ENCODE data around the gene PDGFC.
A peak's percentile ranks its signal among the peaks of the same experiment; 100 is the strongest.

Gene PDGFC

GRCh38 chr4:156981262-156981769 is 9.7 kb upstream of the PDGFC start:
- Mint-ChIP-seq H3K27ac (peak overlapping the region in 2 of 3 experiments; percentile 26 to 41), H3K4me1 (peaks cover 5% of the 10 kb centered on the region), H3K9me3 (peaks cover 7% of the 10 kb centered on the region), H3K4me3 (no peak overlapping the region), H3K27me3 (ENCODE audit: low read depth) (no peaks in the 10 kb centered on the region), H3K36me3 (ENCODE audit: low read depth) (no peaks in the 10 kb centered on the region)
- no peak for TF ChIP-seq CTCF (IDR thresholded peaks at IDR 0.05; ENCODE audit: unreplicated experiment in 3 of 3)

DNA sequence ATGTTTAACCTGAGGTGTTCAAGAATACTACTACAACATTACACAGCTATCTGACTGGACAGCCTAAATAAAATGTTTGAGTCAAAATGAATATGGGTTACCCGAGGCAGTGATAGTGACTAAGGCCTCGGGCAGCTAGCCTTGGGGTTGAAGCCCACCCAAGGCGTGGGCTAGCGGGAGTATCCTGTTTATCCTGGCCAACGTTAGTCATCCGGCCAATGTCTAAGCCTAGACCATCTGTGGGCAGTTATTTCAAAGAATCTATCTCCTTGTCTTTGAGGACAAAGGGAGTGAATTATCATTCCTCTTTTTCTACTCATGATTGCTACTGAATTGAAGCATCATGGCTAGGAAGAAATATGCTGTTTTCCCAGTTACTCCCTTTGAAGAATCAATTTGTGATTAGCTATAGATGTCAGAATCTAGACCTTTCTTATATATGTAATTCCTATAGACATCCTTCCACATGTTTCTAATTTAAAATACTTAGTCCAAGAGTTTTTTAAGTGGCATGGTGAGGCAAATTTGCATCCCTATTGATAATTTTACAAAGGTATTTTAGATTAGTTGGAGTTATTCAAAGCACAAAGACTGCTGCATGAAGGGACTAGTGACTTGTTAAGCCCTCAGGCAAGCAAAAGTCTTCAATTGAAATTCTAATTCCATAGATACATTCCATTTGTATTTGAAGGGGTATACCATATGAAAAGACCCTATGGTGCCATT is 6.0 kb upstream of the PDGFC start:
- TF ChIP-seq CTCF (IDR thresholded peaks at IDR 0.05; ENCODE audit: unreplicated experiment in 3 of 3), result no peak
- Mint-ChIP-seq H3K36me3 (ENCODE audit: low read depth) (no peaks in the 10 kb centered on the region), H3K9me3 (no peaks in the 10 kb centered on the region), H3K27me3 (ENCODE audit: low read depth) (peaks cover 4% of the 10 kb centered on the region), H3K4me1 (peaks cover 25% of the 10 kb centered on the region), H3K27ac (no peak overlapping the region), H3K4me3 (no peak overlapping the region)

- no peak for TF ChIP-seq CTCF (IDR thresholded peaks at IDR 0.05; ENCODE audit: unreplicated experiment in 3 of 3)
- H3K4me1 Mint-ChIP-seq, result peaks cover 27% of the 10 kb centered on the region
- no peaks in the 10 kb centered on the region for H3K36me3 Mint-ChIP-seq (ENCODE audit: low read depth)
- H3K9me3 Mint-ChIP-seq, result no peaks in the 10 kb centered on the region
- H3K27ac Mint-ChIP-seq, result no peak overlapping the region
- H3K4me3 Mint-ChIP-seq, result no peak overlapping the region
- peaks cover 4% of the 10 kb centered on the region for H3K27me3 Mint-ChIP-seq (ENCODE audit: low read depth)
These were observed 4.5 kb upstream of the PDGFC start for GRCh38 chr4:156976147-156976546.

DNA sequence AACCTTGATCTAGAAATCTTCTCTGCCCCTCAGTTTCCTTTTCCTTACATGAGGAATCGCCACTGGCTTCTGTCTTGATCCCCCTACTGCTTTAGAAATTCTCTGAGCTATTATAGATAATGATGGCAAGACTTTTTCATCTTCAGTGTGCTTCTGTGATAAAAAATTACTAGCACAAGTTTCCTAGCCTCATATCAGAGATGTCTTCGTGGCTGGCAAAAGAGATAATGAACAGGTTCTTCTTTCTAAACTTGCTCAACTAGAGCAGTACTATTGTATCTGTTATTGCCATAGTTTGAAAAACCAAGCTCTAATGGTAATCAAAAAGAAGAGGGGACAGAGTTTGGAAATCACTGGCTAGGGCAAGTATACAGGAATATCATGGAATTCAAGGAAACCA is 4.1 kb upstream of the PDGFC start:
- Mint-ChIP-seq H3K27ac (no peak overlapping the region), H3K27me3 (ENCODE audit: low read depth) (peaks cover 4% of the 10 kb centered on the region), H3K36me3 (ENCODE audit: low read depth) (no peaks in the 10 kb centered on the region), H3K9me3 (no peaks in the 10 kb centered on the region), H3K4me3 (no peak overlapping the region), H3K4me1 (peaks cover 24% of the 10 kb centered on the region)
- no peak for TF ChIP-seq CTCF (IDR thresholded peaks at IDR 0.05; ENCODE audit: unreplicated experiment in 3 of 3)

DNA sequence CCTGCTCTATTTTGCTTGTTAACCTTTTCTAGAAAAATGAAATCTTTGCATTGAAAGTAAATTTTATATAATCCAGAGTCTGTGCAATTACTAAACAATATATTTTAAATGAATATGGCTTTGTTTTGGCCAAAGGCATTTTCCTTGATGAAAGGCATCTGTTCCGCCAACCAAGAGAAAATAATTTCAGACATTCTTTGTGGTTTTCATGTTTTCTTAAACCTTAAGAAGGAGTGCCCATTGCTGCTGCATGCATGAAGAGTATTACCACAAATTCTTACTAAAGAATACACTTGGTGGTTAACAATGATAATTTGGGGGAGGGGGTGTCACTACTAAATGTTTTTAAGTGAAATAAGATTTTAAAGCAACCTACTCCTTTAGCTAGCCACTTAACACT is 2.7 kb upstream of the PDGFC start:
- peaks cover 32% of the 10 kb centered on the region for H3K4me1 Mint-ChIP-seq
- H3K27ac Mint-ChIP-seq, result peak overlapping the region; percentile 10 to 64 (median 29)
- peaks cover 4% of the 10 kb centered on the region for H3K27me3 Mint-ChIP-seq (ENCODE audit: low read depth)
- H3K4me3 Mint-ChIP-seq, result peak overlapping the region; percentile 29 to 66 (median 46)
- no peaks in the 10 kb centered on the region for H3K9me3 Mint-ChIP-seq
- TF ChIP-seq CTCF (IDR thresholded peaks at IDR 0.05; ENCODE audit: unreplicated experiment in 3 of 3), result no peak
- H3K36me3 Mint-ChIP-seq (ENCODE audit: low read depth), result no peaks in the 10 kb centered on the region
